K562 (cell line): ENCODE results near the gene ATP8A1. TPM values are rescaled to one million over a fixed set of nuclear protein-coding genes. Genes with fewer than 3 reads are reported as not detected.

Experiments used
- ATAC-seq: fragments of 200-7000 bp; cut with Tn5 transposase; 3 replicates; pipeline ENCODE4 v1.9.1; 2020; ENCODE audit warnings: moderate library complexity
- BruUV-seq: library from RNA; stranded (reverse); fragments of 400-500 nt; replicated peaks from 2 replicates; lab custom pipeline; 2021; lab: Mats Ljungman, UMichigan
- CTCF ChIA-PET: fragments of 300-600 bp; formaldehyde crosslinking; extraction: SDS; loops from one replicate; lab custom pipeline; 2021; ENCODE audit warnings: low intra/inter-chr PET ratio; lab: Yijun Ruan, JAX
- POLR2A ChIA-PET: fragments of 300-600, 350-650 bp; sonication (Branson Sonifier 250); formaldehyde crosslinking; extraction: SDS; loops from one replicate; lab custom pipeline; 2021; ENCODE audit warnings: antibody characterized with exemption, inconsistent platforms; lab: Yijun Ruan, JAX
- DNase-seq, 4 experiments: peaks; one replicate each; pipeline versions ENCODE4 v3.0.0 to v3.0.0-alpha.2; 2011 to 2018; ENCODE audit warnings: low spot score in 3 of 4, mixed read lengths in 3 of 4; ENCODE audit errors: extremely low read depth in 1 of 4
- FAIRE-seq: peaks from 2 replicates; lab custom pipeline; 2011; peaks lifted over from hg19 to GRCh38; lab: Jason Lieb, UNC
- H2AFZ ChIP-seq: 2 replicates; pipeline ENCODE4 v1.6.0; 2011; ENCODE audit warnings: low read depth, low read length, control low read depth, inconsistent platforms
- H3K27ac ChIP-seq: fragments of 200-600 bp; 3 replicates; pipeline ENCODE4 v1.8.0; 2011; ENCODE audit warnings: low read depth, mild to moderate bottlenecking, control low read depth, inconsistent platforms, low read length, moderate library complexity, mixed read lengths; ENCODE audit errors: extremely low read depth
- H3K27me3 ChIP-seq, 2 experiments: fragments of 300-600 bp in 1 of 2; 2 replicates in 1 of 2; 3 replicates in 1 of 2; pipeline versions ENCODE4 v1.6.0 to v1.8.0; 2011; ENCODE audit warnings: inconsistent platforms in 2 of 2, low read length in 2 of 2, mild to moderate bottlenecking in 1 of 2, mixed read lengths in 1 of 2, moderate library complexity in 1 of 2; ENCODE audit not compliant: control insufficient read depth in 2 of 2, insufficient read depth in 2 of 2
- H3K36me3 ChIP-seq: fragments of 300-600 bp; 3 replicates; pipeline ENCODE4 v1.8.0; 2011; ENCODE audit warnings: mild to moderate bottlenecking, low read length, inconsistent platforms; ENCODE audit not compliant: control insufficient read depth, insufficient read depth
- H3K4me1 ChIP-seq, 2 experiments: fragments of 200-600 bp in 1 of 2; replicated peaks in 1 of 2; 2 replicates in 1 of 2; 3 replicates in 1 of 2; pipeline versions ENCODE4 v1.5.1 to v1.8.0; 2011; ENCODE audit warnings: inconsistent platforms in 2 of 2, low read length in 2 of 2, mild to moderate bottlenecking in 1 of 2, mixed read lengths in 1 of 2, moderate library complexity in 1 of 2; ENCODE audit not compliant: control insufficient read depth in 2 of 2, insufficient read depth in 2 of 2
- H3K4me2 ChIP-seq: 2 replicates; pipeline ENCODE4 v1.6.1; 2011; ENCODE audit warnings: low read length, control low read depth, inconsistent platforms, mixed read lengths; ENCODE audit not compliant: insufficient read depth
- H3K4me3 ChIP-seq: fragments of 200-600 bp; sonication (generic), shearing (Covaris generic); 2 replicates; pipeline ENCODE4 v1.5.1; 2016; ENCODE audit warnings: control low read depth, inconsistent platforms
- H3K79me2 ChIP-seq: fragments of 200-600 bp; 3 replicates; pipeline ENCODE4 v1.8.0; 2011; ENCODE audit warnings: low read length, inconsistent platforms; ENCODE audit not compliant: control insufficient read depth, insufficient read depth
- H3K9ac ChIP-seq, 2 experiments: 2 replicates each; pipeline versions ENCODE4 v1.6.0 to v1.6.1; 2011; ENCODE audit warnings: low read depth in 2 of 2, low read length in 2 of 2, control low read depth in 1 of 2, inconsistent platforms in 1 of 2, mild to moderate bottlenecking in 1 of 2, mixed read lengths in 1 of 2; ENCODE audit not compliant: insufficient read depth in 1 of 2
- H3K9me1 ChIP-seq: one replicate; pipeline ENCODE4 v1.6.0; 2011; ENCODE audit warnings: inconsistent platforms, mild to moderate bottlenecking, low read length, moderate library complexity; ENCODE audit not compliant: control insufficient read depth, insufficient read depth
- H3K9me3 ChIP-seq: replicated peaks from 2 replicates; pipeline ENCODE4 v1.5.1; 2011; ENCODE audit warnings: low read depth, low read length, inconsistent platforms; ENCODE audit not compliant: control insufficient read depth, insufficient read depth
- H4K20me1 ChIP-seq: replicated peaks from 2 replicates; pipeline ENCODE4 v1.6.1; 2011; ENCODE audit warnings: low read length, inconsistent platforms, mixed read lengths; ENCODE audit not compliant: control insufficient read depth, insufficient read depth
- ARHGAP35 ChIP-seq: fragments of 450-650 bp; IDR thresholded peaks from 2 replicates; pipeline ENCODE4 v1.6.1; 2018; ENCODE audit not compliant: partially characterized antibody
- ATF7 ChIP-seq: fragments of 450-650 bp; IDR thresholded peaks from 2 replicates; pipeline ENCODE4 v1.7.1; 2014; ENCODE audit warnings: mild to moderate bottlenecking, moderate library complexity
- ILF3 ChIP-seq: fragments of 450-650 bp; IDR thresholded peaks from 2 replicates; pipeline ENCODE4 v1.6.1; 2018; ENCODE audit warnings: antibody characterized with exemption, mild to moderate bottlenecking, moderate library complexity, borderline replicate concordance
- POLR2AphosphoS2 ChIP-seq: IDR thresholded peaks from 2 replicates; pipeline ENCODE4 v1.6.1; 2012; ENCODE audit warnings: low read length, improper control_type of control experiment
- POLR2AphosphoS5 ChIP-seq: IDR thresholded peaks from 2 replicates; pipeline ENCODE4 v1.6.1; 2011; ENCODE audit warnings: mild to moderate bottlenecking, low read depth, low read length, moderate library complexity; ENCODE audit not compliant: control insufficient read depth, insufficient read depth
- RBM39 ChIP-seq: fragments of 200-400 bp; formaldehyde crosslinking; optimal IDR thresholded peaks from 2 replicates; pipeline ENCODE3; 2018; ENCODE audit warnings: low read depth, low read length
- RERE ChIP-seq: sonication (generic); formaldehyde crosslinking; IDR thresholded peaks from 2 replicates; pipeline ENCODE4 v1.8.0; 2023; ENCODE audit warnings: missing genetic modification reagents, mild to moderate bottlenecking, borderline replicate concordance
- SRSF9 ChIP-seq: fragments of 200-400 bp; formaldehyde crosslinking; IDR thresholded peaks from 2 replicates; pipeline ENCODE4 v1.6.1; 2017; ENCODE audit warnings: low read depth, low read length, borderline replicate concordance
- ZNF23 ChIP-seq: fragments of 250-450 bp; sonication (Bioruptor Pico); IDR thresholded peaks from 2 replicates; pipeline ENCODE4 v1.4.0; 2020; ENCODE audit warnings: mild to moderate bottlenecking
- ZNF644 ChIP-seq: fragments of 200-800 bp; sonication (Bioruptor generic); IDR thresholded peaks from 2 replicates; pipeline ENCODE4 v1.6.1; 2016; ENCODE audit warnings: low read depth, missing genetic modification characterization, missing compliant biosample characterization
- WGBS: fragments of 100-300 bp; shearing (Covaris generic); methylation state at CpG from one replicate; pipeline ENCODE4 v1.1.6; 2016; ENCODE audit warnings: low coverage, mixed read lengths; ENCODE audit not compliant: insufficient coverage; ENCODE audit errors: missing lambda C conversion rate; 5-methylcytosine and 5-hydroxymethylcytosine counted together
- in situ Hi-C: fragments of 300-500 bp; cut with MboI; formaldehyde crosslinking; loops from 4 replicates; pipeline ENCODE4 v1.15.0; 2018; ENCODE audit warnings: inconsistent platforms, mixed read lengths
- intact Hi-C: fragments of 100-400 bp; cut with micrococcal nuclease; formaldehyde crosslinking; loops from 2 replicates; pipeline ENCODE4 v1.14.2; 2022
- polyA plus RNA-seq, 8 experiments: library from polyadenylated mRNA; depleted of rRNA in 4 of 8; stranded (reverse) in 5 of 8; unstranded in 3 of 8; fragments of >200 nt; fragmentation: Nextera tagmentation in 2 of 8; fragmentation: Illumina TruSeq in 1 of 8; extraction: Ambion mirVana in 2 of 8; extraction: Trizol in 1 of 8; gene quantifications; 2 replicates each; pipeline versions ENCODE4 v1.2.1 to v1.2.3, GENCODE V29; 2011 to 2014; ENCODE audit warnings: inconsistent platforms in 1 of 8, missing spikeins in 1 of 8
- total RNA-seq, 7 experiments: library from RNA; depleted of rRNA in 6 of 7; stranded (reverse); fragments of >200 nt in 6 of 7; fragmentation: Illumina TruSeq in 2 of 7; extraction: Trizol in 2 of 7; gene quantifications; 2 replicates each; pipeline versions ENCODE4 v1.2.1 to v1.2.3, GENCODE V29; 2011 to 2021; ENCODE audit warnings: low replicate concordance in 1 of 7
- TF ChIP-seq, protein P1 (sequence below): fragments of 250-450 bp; sonication (Bioruptor Pico); IDR thresholded peaks from 2 replicates; pipeline ENCODE4 v1.5.0; 2021

Gene ATP8A1
- total and polyA plus RNA-seq, 9 of the 15 experiments (the other 6 are each of a cell fraction or from before 2014, with no cell fraction given), result 0.05 to 0.29 (median 0.07) TPM; not detected in 2

DNA sequence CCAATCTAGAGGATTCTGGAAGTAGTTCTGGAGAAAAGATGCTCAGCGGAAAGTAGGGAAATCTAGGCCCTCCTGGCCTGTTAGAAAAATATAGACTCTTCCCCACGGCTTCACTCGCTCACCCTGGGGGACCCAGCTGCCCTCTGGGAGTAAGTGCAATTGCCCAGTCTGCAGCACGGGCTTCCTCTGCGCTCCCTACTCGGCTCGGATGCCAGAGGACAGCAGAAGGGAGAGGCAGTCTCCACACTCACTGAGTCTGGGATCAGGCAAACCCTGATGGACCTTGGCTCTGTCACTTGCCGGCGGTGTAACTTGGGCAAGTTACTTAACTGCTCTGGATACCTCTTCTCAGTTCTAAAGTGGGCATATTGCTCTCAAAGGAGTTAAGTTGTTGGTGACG, 257.5 kb downstream of the ATP8A1 start (continued):
- TF ChIP-seq RERE (CRISPR knock-in tag) (no peak), SRSF9 (no peak), ARHGAP35 (no peak), POLR2AphosphoS5 (no peak), ZNF23 (no peak)

DNA sequence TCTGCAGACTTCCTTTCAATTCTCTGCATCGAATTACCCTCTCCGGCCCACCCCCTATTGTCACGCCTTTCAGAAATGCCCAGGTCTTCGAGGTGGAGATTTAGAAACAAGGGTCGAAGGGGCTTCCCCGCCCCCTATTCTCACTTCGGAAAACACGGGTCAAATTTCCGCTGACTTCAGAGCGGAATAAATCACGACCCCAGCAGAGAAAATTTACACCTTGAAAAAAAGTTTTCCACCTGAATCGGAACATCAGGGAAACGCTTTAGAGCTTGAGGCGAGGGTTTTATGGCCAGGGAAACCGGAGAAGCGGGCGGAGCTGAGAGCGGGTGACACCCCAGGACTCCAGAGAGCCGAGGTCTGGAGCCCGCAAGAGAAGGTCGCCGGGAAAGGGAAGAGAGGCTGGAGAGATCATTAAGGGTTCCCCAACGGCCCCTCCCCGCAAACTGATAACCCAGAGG, 258.0 kb downstream of the ATP8A1 start:
- no peak overlapping the region for H3K4me3 ChIP-seq
- no peaks in the 10 kb centered on the region for H3K79me2 ChIP-seq
- H3K9ac ChIP-seq, result no peak overlapping the region
- no TSS peak for BruUV-seq
- CTCF ChIA-PET, result no interaction called here
- intact Hi-C loops, result no loop called here
- WGBS, result 2% methylated on average over 19 of the region's 24 CpGs
- POLR2A ChIA-PET, result interaction anchor here (0.6 kb wide), 1 partner anchor 29 kb away, joined by 3 read pairs; no protein-coding TSS in a partner anchor
- H2AFZ ChIP-seq, result no peak overlapping the region
- H3K4me2 ChIP-seq, result no peak overlapping the region
- H4K20me1 ChIP-seq, result no peaks in the 10 kb centered on the region
- no peaks in the 10 kb centered on the region for H3K36me3 ChIP-seq
- H3K4me1 ChIP-seq, result no peaks in the 10 kb centered on the region; a peak in 1 of 5 replicates
- ATAC-seq (no peak), FAIRE-seq (no peak), DNase-seq (no peak)
- in situ Hi-C loops, result no loop called here
- no peaks in the 10 kb centered on the region for H3K9me1 ChIP-seq
- no peaks in the 10 kb centered on the region for H3K9me3 ChIP-seq
- H3K27me3 ChIP-seq, result peaks cover 0 to 35% of the 10 kb centered on the region in 2 experiments; a peak in 2 of 5 replicates
- H3K27ac ChIP-seq, result no peak overlapping the region
- TF ChIP-seq ATF7 (no peak), ZNF644 (tag) (no peak), RBM39 (no peak), ILF3 (no peak), POLR2AphosphoS2 (no peak)
- TF ChIP-seq, protein P1, sequence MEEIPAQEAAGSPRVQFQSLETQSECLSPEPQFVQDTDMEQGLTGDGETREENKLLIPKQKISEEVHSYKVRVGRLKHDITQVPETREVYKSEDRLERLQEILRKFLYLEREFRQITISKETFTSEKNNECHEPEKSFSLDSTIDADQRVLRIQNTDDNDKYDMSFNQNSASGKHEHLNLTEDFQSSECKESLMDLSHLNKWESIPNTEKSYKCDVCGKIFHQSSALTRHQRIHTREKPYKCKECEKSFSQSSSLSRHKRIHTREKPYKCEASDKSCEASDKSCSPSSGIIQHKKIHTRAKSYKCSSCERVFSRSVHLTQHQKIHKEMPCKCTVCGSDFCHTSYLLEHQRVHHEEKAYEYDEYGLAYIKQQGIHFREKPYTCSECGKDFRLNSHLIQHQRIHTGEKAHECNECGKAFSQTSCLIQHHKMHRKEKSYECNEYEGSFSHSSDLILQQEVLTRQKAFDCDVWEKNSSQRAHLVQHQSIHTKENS (CRISPR knock-in tag), result no peak
